Measurements from ENCODE around the gene TENT4A. TPM values are rescaled to one million over a fixed set of nuclear protein-coding genes. Genes with fewer than 3 reads are reported as not detected.
A peak's percentile ranks its signal among the peaks of the same experiment; 100 is the strongest.

The TENT4A gene
- total and polyA plus RNA-seq, 2 of the 4 experiments (the other 2 are of a cell fraction): 5.9 to 17.2 TPM

DNA sequence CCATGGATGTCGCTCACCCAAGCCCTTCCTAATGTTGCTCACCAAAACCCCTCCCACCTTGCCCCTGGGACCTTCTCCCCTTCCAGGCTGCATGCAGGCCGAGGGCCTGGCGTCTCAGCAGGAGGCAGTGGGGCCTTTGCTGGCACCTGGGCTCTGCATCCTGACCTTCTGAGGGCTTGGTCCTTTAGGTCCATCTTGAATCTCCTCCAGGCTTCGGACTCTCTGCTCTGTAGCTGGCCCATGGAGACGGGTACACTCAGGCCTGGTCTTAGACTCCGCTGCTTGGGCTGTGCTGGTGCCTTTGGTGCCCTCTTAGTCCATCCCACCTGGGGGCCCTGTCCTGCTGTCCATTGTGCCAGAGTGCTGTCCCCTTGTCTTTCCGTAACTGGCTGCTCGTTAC, 14.0 kb downstream of the TENT4A start:
- Histone ChIP-seq H3K79me1 (ENCODE audit: low read depth in 1 of 2, low read length in 2 of 2) (peaks cover 10 to 70% of the 10 kb centered on the region in 2 experiments; a peak in 3 of 4 replicates), H3K4me3 (ENCODE audit: insufficient read depth, low read depth, low read length) (no peak overlapping the region), H3K4me1 (ENCODE audit: control insufficient read depth, insufficient read depth, low read length) (peaks cover 53% of the 10 kb centered on the region), H2BK20ac (ENCODE audit: low read depth, low read length) (no peak overlapping the region), H3K18ac (ENCODE audit: low read depth, low read length) (no peak overlapping the region), H3K4ac (ENCODE audit: low read depth, low read length) (no peak overlapping the region), H3K56ac (ENCODE audit: extremely low read depth, insufficient read depth, low read length) (no peak overlapping the region), H3K36me3 (ENCODE audit: control insufficient read depth, insufficient read depth, low read length) (peaks cover 5% of the 10 kb centered on the region), H2AK5ac (ENCODE audit: low read depth, low read length) (peak overlapping the region; percentile 38; the same call in 1 of the 2 replicates), H3K14ac (replicated peaks; ENCODE audit: low read depth, low read length) (no peak overlapping the region), H3K27me3 (ENCODE audit: control insufficient read depth, insufficient read depth, low read length) (no peaks in the 10 kb centered on the region), H2AK9ac (replicated peaks; ENCODE audit: low read depth, low read length, poor library complexity) (no peak overlapping the region), H4K8ac (ENCODE audit: low read depth in 2 of 2, low read length in 2 of 2) (no peak overlapping the region; a peak in 1 of 4 replicates), H4K5ac (ENCODE audit: low read depth, low read length) (no peak overlapping the region), H4K20me1 (ENCODE audit: insufficient read depth, low read length) (peaks cover 71% of the 10 kb centered on the region), H2BK5ac (ENCODE audit: low read depth, low read length, poor library complexity, severe bottlenecking) (no peak overlapping the region), H2BK120ac (ENCODE audit: low read depth, low read length) (no peak overlapping the region; the same call in 1 of the 2 replicates), H3K4me2 (ENCODE audit: low read depth, low read length) (no peak overlapping the region; the same call in 1 of the 2 replicates), H3K9me3 (ENCODE audit: control insufficient read depth, insufficient read depth, low read length) (no peaks in the 10 kb centered on the region), H3K27ac (ENCODE audit: insufficient read depth, low read length) (no peak overlapping the region), H2AFZ (replicated peaks; ENCODE audit: low read length, poor library complexity) (no peak overlapping the region), H3K23ac (ENCODE audit: low read depth, low read length) (peak overlapping the region; percentile 48; the same call in 1 of the 2 replicates), H3K9me1 (ENCODE audit: insufficient read depth, low read length) (peaks cover 54% of the 10 kb centered on the region), H2BK15ac (ENCODE audit: low read depth, low read length) (no peak overlapping the region), H3K9ac (ENCODE audit: low read depth, low read length) (no peak overlapping the region), H4K91ac (ENCODE audit: insufficient read depth, low read depth, low read length) (no peak overlapping the region)
- TF ChIP-seq CHD1 (IDR thresholded peaks at IDR 0.05; ENCODE audit: low read depth, low read length): no peak
- BruUV-seq (replicated peaks): no TSS peak
- in situ Hi-C loops (cut with MboI; ENCODE audit: low sequenced_read_pairs) (loop anchor here (25.0 kb wide), 1 partner anchor 1240 kb away; no protein-coding TSS in a partner anchor), intact Hi-C loops (cut with micrococcal nuclease) (no loop called here), dilution Hi-C loops (cut with HindIII; ENCODE audit: low sequenced_read_pairs, unreplicated experiment) (no loop called here)
- DNase-seq (no peak), ATAC-seq (ENCODE audit: low read depth) (no peak)
- WGBS, 2 experiments (ENCODE audit: extremely low coverage in 2 of 2, insufficient read length in 1 of 2): 100% methylated on average over 6 of the region's 8 CpGs; no CpG with 5 or more reads in 1 of the 2 experiments
- ChIA-PET POLR2A (ENCODE audit: unreplicated experiment) (no interaction called here), CTCF (no interaction called here)
